HG03064 (cell line): Measurements from ENCODE around the gene SIRT2.
A peak's percentile ranks its signal among the peaks of the same experiment; 100 is the strongest.
"Not testable (repeated sequence)": the region's sequence is repeated elsewhere in the genome, so short reads cannot be mapped to it uniquely, and the experiment has no call there.

Experiments used
- ATAC-seq: cut with Tn5 transposase; IDR thresholded peaks from one replicate; pipeline ENCODE4 v1.9.1; 2021; ENCODE audit warnings: low read depth; ENCODE audit not compliant: unreplicated experiment

The SIRT2 gene

GRCh38 chr19:38899447-38900201 is at the start of gene SIRT2, which contains the start of gene NFKBIB:
TSS of gene SIRT2 (minus strand) at chr19:38899618. CDS start at chr19:38899521, 97 bp downstream.
TSS of gene NFKBIB (plus strand) at chr19:38899969. CDS start at chr19:38900033, 64 bp downstream.
- peak; percentile 91 for ATAC-seq

- ATAC-seq: no peak
Observed at GRCh38 chr19:38946229-38947010, 47.0 kb upstream of the SIRT2 start.

- no peak for ATAC-seq
Observed at GRCh38 chr19:38945562-38946228, 46.3 kb upstream of the SIRT2 start.

- ATAC-seq: no peak
Observed at GRCh38 chr19:38944981-38945506, 45.6 kb upstream of the SIRT2 start.

- ATAC-seq: no peak
Observed at GRCh38 chr19:38942471-38943181, 43.2 kb upstream of the SIRT2 start.

GRCh38 chr19:38941979-38942378 is 42.6 kb upstream of the SIRT2 start:
- ATAC-seq: no peak

- not testable (repeated sequence) for ATAC-seq
Observed at GRCh38 chr19:38941466-38941865, 42.0 kb upstream of the SIRT2 start.

- no peak for ATAC-seq
Observed at GRCh38 chr19:38939957-38940356, 40.5 kb upstream of the SIRT2 start.

- no peak for ATAC-seq
Observed at GRCh38 chr19:38933544-38933943, 34.1 kb upstream of the SIRT2 start.

- ATAC-seq: no peak
Observed at GRCh38 chr19:38932425-38933179, 33.2 kb upstream of the SIRT2 start.

GRCh38 chr19:38931521-38931793 is 32.0 kb upstream of the SIRT2 start:
- ATAC-seq: no peak

GRCh38 chr19:38930776-38931520 is 31.5 kb upstream of the SIRT2 start, which contains the start of gene MRPS12:
TSS of gene MRPS12 (plus strand) at chr19:38930944. CDS start at chr19:38931295, 351 bp downstream.
- ATAC-seq: peak; percentile 84

- ATAC-seq: peak; percentile 55
Observed at GRCh38 chr19:38929929-38930775, 30.7 kb upstream of the SIRT2 start, which contains the start of gene SARS2. TSS of gene SARS2 (minus strand) at chr19:38930763. CDS start at chr19:38930736, 27 bp downstream.

GRCh38 chr19:38928391-38929001 is 29.1 kb upstream of the SIRT2 start:
- no peak for ATAC-seq

- no peak for ATAC-seq
Observed at GRCh38 chr19:38924388-38924787, 25.0 kb upstream of the SIRT2 start.

- no peak for ATAC-seq
Observed at GRCh38 chr19:38922482-38922881, 23.1 kb upstream of the SIRT2 start.

GRCh38 chr19:38921420-38922274 is 22.2 kb upstream of the SIRT2 start:
- no peak for ATAC-seq
